ENCODE measurements around the gene GSPT1. TPM values are rescaled to one million over a fixed set of nuclear protein-coding genes. Genes with fewer than 3 reads are reported as not detected.

GSPT1 gene
- total RNA-seq, 2 donors from 2014 or later = 87.5 to 111 TPM

DNA sequence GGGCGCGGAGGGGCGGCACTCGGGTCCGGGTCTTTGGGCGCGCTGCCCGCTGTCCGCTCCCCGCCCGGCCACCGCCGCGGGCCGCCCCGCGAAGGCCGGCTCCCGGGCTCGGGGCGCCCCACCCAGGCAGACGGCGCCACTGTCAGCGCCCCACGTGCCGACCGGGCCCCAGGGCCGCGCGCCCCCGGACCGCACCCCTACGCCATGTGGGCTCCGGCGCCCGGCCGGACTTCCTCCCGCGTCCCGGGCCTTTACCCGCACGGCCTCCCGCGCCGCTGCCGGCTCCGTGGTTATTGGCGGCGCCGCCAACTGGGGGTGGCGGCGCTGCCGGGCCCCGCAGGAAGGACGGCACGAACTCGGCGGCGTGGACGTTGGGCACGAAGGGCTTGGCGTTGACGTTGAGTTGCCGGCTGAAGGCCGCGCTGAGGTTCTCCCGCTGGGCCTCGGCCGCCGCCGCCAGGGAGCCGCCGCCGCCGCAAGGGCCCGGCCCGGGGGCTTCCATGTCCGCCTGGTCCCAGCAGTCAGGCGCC lies 577 bp downstream of the GSPT1 start:
- peak; percentile 29 to 46 for ATAC-seq

DNA sequence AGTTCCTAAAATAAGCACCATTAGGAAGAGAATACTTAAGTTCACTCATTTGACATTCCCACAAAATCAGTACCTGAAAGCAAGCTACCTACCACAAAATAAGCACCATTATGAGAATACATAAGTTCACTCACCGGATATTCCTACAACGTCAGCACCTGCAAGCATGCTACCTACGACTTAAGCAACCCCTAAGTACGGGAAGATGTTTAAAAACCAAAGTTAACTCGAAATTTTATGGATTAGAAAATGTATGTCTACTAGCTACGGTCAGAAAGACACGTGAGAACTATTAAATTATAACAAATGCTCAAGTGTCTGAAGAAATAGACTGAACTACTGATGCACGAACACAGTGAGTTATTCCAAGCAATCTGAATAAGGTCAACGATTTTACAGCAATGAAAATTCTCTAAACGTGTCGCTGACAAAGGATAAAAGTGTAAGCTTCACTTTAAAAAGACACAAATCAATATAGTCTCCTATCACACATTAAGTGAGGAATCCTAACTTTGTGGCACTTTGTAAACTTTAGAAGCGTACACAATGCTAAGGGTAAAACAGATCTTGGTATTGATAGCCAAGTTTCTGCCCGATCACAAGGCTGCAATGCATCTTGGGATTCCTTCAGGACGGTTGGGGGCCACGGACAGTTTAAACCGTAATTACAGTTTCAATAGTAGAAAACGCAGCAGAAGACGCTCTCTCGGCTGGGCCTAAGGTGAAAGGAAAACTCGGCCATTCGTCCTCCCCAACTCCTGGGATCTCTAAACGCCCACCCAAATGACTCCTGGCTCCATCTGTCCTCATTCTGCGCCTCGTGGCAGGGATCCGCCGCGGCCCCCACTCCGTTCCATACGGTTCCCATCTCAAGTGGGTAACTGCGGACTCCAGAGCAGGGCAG lies 1.3 kb downstream of the GSPT1 start:
- no peak for ATAC-seq
- intact Hi-C loops (cut with DNase I) = loop anchor here in 1 of 2 donors (5.0 to 10.0 kb wide), 2 partner anchors 60 to 63 kb away; partner anchors contain the start of genes RSL1D1 and SNX29
- no peak for DNase-seq

More for the DNA sequence above, 577 bp downstream of the GSPT1 start:
- intact Hi-C loops (cut with DNase I) = loop anchor here in 1 of 2 donors (5.0 to 10.0 kb wide), 2 partner anchors 60 to 62 kb away; partner anchors contain the start of genes RSL1D1 and SNX29
- DNase-seq = peak; percentile 56

DNA sequence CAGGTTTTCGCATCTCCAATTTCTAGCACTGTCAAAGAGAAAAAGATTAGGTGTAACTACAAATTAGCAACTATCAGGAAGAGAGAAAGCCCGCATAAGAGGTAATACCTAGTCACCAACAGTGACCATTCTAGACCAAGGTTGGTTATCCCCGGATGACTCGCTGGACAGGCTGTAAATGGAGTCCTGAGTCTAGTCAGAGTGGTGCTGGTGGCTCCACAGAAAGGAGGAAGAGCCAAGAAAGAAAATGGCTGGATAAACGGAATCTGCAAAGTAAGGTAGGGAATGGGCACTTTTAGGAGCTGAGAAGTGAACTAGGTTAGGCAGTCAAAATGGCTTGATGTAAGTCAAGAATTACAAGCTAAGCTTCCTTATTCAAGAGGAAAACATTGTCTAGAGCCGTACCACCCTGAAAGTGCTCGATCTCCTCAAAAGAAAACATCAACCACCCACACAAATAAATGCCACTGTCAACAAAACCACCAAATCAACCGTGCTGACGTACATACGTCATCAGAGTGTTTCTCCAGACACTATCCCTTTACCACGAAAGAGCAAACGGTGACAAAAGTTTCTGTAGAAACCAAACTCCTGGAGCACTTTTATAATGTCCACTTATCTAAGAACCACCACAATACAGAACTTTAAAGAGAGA lies 2.2 kb downstream of the GSPT1 start:
- ATAC-seq (no peak), DNase-seq (no peak)
- intact Hi-C loops (cut with DNase I) = loop anchor here in 1 of 2 donors (10.0 kb wide), 1 partner anchor 59 kb away; the partner anchor contains the start of gene RSL1D1

DNA sequence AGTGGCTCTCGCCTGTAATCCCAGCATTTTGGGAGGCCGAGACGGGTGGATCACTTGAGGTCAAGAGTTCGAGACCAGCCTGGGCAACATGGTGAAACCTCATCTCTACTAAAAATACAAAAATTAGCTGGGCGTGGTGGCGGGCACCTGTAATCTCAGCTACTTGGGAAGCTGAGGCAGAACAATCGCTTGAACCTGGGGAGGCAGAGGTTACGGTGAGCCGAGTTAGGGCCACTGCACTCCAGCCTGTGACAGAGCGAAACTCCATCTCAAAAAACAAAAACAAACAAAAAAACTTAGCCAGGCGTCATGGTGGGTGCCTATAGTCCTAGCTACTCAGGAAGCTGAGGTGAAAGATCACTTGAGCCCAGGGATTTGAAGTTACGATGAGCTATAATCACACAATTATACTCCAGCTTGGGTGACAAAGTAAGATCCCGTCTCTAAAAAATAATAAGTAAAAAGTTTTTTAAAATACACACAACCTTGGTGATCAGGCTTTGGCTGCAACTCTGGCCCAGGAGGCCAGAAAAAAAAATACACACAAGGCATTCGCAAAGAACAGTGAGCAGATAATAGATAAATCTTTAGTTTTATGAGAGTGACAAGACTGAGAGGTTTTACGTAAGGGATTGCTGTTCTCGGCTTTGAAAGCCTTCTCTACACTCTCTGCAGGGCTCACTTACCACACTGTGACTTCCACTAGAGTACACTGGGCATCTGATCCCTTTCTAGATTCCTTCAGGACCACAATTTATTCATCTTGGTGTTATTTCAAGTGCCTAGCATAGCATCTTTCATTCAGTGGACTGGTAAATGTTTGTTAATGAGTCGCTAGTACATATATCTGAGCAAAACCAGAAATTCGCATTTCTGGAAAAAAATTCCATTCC lies 5.9 kb downstream of the GSPT1 start:
- intact Hi-C loops (cut with DNase I) = loop anchor here in 1 of 2 donors (10.0 kb wide), 1 partner anchor 55 kb away; the partner anchor contains the start of gene RSL1D1
- ATAC-seq (no peak), DNase-seq (no peak)

DNA sequence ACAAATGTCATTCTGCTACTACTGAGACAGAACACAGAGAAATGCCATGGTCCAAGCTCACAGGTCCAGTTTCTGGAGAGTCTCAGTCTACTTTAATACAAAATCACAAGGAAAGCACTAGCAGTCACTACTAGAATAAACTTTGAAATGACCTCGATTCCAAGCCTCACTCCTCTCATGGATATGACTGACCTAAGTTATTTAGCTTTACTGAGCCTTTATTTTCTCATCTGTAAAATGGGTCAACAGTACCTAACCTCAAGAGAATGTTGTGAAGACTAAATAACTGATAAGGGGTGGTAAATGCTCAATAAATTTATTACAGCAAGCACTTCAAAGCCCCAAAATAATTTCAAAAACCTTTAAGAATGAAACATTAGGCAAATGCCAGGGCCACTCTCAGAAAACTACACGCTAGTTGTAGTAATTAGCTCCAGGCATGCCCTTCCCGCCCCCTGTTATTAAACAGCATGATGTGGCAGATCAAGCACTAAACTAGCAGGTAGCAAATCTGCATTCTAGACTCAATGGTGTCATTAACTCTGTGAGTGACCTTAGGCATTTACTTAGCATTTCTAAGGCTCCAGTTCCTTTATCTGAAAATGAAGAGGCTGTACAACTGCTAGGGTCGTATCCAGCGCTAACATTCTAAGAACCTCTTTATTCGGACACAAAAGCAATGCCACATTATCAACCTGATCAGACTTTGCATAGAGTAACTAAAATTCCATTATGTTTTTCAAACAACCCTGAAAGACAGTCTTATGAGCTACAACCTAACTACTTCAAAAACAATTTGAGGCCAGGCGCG lies 8.4 kb downstream of the GSPT1 start:
- intact Hi-C loops (cut with DNase I) = no loop called here
- DNase-seq = no peak
- ATAC-seq = no peak

DNA sequence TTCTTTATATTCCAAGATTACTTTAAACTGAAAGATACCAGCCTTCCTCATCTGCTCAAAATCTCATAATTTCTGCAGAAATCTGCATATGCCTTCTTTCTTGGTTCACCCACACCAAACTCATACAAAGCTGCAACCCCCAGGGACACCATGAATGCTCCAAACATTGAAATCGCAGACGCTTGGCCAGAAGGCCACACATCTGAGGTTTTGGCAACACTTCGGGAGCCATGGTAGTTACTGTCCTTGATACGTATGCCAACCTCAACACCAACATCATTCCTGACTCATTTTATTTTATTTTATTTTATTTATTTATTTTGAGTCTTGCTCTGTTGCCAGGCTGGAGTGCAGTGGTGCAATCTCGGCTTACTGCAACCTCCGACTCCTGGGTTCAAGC lies 11.8 kb downstream of the GSPT1 start:
- ATAC-seq (no peak), DNase-seq (no peak)
- intact Hi-C loops (cut with DNase I) = no loop called here

DNA sequence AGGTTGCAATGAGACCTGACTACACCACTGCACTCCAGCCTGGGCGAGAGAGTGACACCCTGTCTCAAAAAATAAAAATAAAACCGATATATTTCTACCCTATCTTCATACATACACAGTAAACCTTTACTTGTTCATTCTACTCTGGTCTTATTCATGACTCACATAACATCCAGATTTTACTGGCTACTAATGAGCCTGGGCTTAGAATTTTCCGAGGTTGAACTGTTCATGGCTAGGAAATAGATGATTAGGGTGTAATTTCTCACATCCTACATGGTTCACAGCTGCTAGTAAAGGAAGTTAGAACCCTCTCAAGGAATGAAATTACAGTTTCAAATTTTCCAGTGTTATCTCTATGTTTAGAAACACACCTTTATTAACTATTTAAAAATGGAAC lies 14.7 kb downstream of the GSPT1 start:
- ATAC-seq (no peak), DNase-seq (no peak)
- intact Hi-C loops (cut with DNase I) = no loop called here

DNA sequence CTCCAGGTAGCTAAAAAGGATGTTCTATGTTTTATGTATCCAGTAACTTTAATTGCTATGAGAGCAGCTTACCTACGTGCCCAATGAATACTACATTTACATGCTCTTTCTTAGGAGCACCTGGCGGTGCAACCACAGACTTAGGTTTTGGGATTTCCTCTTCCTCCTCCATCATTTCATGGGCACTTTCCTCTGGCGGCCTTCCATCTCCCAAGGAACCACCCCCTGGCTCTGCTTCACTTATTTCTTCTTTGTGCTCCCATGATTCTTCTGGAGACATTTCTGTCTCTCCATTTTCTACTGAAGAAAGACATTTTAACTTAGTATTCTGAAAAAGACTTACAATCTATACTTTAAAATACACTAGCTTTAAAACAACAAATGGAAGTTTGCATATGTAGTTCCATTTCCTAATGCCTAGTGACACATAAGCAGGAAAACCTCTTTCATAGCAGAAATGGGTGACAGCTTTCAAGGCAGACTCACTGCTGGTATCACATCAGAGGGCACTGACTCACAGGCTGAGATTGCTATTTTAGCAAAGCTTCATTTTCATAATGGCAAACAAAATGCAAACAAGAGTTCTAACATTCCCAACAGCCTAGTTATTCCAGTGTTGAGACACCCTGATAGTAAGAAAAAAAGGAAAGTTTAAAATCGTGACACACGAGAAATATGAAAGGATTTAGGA lies 19.1 kb downstream of the GSPT1 start:
- DNase-seq (no peak), ATAC-seq (peak in 1 of 2 donors; percentile 31)
- intact Hi-C loops (cut with DNase I) = no loop called here

DNA sequence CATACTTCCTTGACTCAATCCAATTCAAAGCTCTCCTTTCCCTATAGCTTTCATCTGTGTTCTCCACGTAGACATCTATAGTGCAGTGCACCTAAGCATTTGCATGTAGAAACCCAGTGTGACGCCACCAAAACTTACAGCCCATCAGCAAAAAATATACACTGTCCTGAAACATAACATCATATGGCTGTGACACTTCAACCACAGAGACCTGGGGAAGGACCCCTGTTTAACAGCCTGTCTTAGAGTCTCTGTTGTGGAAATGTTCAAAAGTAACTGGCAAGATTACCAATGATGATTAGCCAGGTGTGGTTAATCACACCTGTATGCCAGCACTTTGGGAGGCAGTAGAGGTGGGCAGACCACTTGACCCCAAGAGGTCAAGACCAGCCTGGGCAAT lies 22.2 kb downstream of the GSPT1 start:
- intact Hi-C loops (cut with DNase I) = no loop called here
- ATAC-seq (no peak), DNase-seq (no peak)

DNA sequence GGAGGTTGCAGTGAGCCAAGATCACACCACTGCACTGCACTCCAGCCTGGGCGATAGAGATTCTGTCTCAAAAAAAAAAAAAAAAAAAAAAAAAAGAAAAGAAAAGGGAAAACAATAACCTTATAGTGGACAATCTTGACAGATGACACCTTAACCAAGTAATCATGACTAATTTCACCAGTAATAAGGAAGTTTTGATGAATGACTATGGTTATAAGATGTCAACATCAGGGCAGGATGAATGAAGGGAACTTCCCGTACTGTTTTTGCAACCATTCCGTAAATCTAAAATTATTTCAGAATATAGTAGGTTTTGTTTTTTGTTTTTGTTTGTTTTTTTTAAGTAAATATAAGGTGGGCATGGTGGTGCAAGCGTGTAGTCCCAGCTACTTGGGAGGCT lies 23.0 kb downstream of the GSPT1 start:
- ATAC-seq (no peak), DNase-seq (no peak)
- intact Hi-C loops (cut with DNase I) = no loop called here

DNA sequence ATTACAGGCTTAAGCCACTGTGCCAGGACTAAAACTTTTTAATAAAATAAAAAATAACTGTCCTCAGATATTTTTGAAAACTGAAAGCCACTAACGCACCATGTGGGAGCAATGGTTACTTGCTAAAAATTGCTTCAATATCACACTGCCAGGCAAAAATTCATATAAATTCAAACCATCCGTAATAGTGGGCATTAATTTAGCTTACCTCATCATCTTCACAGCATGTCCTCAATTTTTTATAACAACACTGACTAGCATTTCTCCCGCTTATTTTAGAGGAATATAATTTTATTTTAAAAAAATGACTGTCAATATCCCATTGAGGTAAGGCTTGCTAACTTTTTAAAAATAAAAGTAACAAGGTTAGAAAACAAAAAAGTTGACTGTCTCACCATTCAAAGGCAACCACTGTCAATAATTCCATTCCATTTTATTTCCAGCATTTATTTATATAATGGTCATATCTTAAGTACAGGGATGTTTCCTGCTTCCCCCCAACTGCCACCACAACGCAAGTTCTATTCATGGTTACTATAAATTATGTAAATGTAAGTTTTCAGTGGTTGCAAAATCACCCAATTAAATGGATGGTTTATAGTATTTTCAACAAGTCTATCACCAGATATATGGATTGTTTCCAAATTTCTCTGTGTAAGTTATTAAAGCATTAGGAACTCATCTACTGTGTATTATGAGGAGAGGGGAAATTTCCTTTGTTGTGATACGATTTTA lies 25.4 kb downstream of the GSPT1 start:
- intact Hi-C loops (cut with DNase I) = no loop called here
- DNase-seq (no peak), ATAC-seq (no peak)

DNA sequence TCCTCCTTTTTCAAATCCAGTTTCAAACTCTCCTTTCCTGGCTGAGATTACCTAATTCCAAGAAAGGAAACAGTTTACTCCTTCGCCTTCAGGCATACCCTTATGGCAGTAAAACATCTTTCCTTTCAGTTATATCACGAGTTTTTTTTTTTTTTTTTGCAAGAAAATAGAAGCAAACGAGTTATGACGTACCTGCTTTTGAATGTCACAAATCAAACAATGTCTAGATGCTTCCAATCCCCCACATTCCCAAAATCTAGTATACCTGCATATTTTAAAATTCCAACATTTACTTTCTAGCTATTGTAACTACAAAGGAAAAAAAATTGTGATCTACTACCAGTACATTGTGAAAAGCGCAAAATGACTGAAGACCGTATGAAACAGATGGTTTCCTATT lies 28.9 kb downstream of the GSPT1 start:
- intact Hi-C loops (cut with DNase I) = no loop called here
- DNase-seq = no peak
- ATAC-seq = no peak

DNA sequence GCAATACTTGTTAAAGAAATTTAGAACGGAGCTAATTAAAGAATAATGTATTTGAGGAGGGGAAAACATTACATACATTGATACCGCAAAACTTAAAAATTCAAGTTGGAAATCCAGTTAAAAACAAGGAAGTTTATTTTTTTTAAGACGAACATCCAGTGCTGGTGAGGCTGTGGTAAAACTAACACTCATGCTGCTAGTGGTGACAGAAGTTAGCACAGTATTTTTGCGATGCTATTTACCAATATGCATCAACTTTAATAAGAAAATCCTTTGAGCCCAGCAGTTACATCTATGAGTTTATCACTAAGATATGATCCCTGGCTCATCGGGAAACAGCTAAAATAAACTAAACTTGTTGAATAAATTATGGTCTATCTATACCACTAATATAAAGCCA lies 31.7 kb downstream of the GSPT1 start:
- no peak for DNase-seq
- ATAC-seq = no peak
- intact Hi-C loops (cut with DNase I) = no loop called here

DNA sequence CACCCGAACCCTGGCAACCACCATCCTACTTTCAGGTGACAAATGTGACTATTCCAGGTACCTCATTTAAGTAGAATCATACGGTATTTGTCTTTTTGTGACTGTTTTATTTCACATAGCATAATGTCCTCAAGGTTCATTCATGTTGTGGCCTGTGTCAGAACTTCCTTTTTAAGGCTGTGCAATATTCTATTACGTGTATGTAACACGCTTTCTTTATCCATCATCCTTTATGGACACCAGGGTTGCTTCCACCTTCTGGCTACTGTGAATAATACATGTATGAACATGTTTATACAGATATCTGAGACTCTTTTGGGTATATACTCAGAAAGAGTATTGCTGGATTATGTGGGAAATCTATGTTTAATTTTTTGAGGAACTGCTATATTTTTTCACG lies 35.7 kb downstream of the GSPT1 start:
- ATAC-seq = no peak
- intact Hi-C loops (cut with DNase I) = no loop called here

DNA sequence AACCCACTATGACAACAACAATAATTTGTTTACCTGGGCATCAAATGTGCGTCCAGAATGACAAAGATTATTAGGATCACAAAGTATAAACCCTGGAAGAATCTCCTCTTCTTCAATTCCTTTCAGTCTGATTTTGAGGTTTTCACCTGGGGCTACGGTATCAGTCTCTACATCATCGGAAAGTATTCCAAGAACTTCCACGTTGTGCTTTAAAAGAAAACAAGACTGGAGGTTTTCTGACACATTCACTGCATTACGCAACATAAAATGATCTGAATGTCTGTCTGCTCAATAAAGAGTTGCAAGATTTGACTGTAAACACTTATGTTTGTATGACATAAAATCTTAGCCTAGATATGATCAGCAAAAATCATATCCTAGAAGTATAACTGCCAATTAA lies 38.4 kb downstream of the GSPT1 start:
- intact Hi-C loops (cut with DNase I) = loop anchor here in 1 of 2 donors (10.0 kb wide), 1 partner anchor 483 kb away; no protein-coding TSS in a partner anchor
- DNase-seq = no peak
- ATAC-seq = no peak

More for the DNA sequence above, 35.7 kb downstream of the GSPT1 start:
- no peak for DNase-seq

DNA sequence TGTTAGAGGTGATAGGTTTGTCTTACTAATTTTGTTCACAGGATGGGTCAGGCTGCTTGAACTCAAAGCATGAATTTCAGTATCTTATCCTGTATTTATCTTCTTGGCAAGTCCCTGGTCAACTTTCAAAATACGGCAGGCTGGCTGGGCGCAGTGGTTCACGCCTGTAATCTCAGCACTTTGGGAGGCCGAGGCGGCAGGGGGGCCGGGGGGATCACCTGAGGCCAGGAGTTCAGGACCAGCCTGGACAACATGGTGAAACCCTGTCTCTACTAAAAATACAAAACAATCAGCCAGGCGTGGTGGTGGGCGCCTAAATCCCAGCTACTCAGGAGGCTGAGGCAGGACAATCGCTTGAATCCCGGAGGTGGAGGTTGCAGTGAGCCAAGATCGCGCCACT lies 39.5 kb downstream of the GSPT1 start:
- peak; percentile 35 to 41 for ATAC-seq
- no peak for DNase-seq
- intact Hi-C loops (cut with DNase I) = loop anchor here in 1 of 2 donors (10.0 kb wide), 1 partner anchor 482 kb away; no protein-coding TSS in a partner anchor

DNA sequence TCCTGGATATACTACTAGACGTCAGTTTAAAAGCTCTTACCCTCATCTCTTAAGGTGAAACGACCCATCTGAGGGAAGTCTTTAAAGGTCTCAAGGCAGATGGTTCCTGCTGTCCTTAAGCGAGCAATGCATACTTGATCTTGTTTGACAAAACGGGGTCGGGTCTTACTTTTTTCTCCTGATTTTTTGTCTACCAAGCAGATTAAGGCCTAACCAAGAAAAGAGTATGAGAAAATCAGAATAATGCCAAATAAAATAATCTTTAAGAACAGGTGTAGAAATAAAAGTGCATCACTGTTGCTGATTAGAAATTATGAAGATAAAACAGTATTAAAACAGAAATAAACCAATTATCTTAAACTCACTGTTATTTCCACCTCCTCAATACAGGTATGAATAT lies 40.0 kb downstream of the GSPT1 start:
- ATAC-seq = no peak
- DNase-seq = no peak
- intact Hi-C loops (cut with DNase I) = loop anchor here in 1 of 2 donors (10.0 kb wide), 1 partner anchor 481 kb away; no protein-coding TSS in a partner anchor
